HG03108 (cell line): Measurements from ENCODE around the gene EPC1.
"Not testable (repeated sequence)": the region's sequence is repeated elsewhere in the genome, so short reads cannot be mapped to it uniquely, and the experiment has no call there.

Source experiments
- ATAC-seq: cut with Tn5 transposase; IDR thresholded peaks from one replicate; pipeline ENCODE4 v1.9.1; 2021; ENCODE audit warnings: moderate library complexity; ENCODE audit not compliant: unreplicated experiment

Gene EPC1

DNA sequence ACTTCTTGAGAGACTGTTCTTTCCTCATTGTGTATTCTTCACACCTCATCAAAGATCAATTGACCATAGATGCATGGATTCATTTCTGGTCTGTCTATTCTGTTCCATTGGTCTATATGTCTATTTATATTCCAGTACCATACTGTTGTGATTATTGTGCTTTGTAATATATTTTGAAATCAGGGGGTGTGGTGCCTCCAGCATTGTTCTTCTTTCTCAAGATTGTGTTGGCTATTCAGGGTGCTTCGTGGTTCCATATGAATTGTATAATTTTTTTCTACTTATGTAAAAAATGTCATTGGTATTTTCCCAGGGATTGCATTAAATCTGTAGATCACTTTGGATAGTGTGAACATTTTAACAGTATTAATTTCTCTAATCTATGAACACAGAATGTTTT is 106.5 kb downstream of the EPC1 start:
- ATAC-seq = no peak

DNA sequence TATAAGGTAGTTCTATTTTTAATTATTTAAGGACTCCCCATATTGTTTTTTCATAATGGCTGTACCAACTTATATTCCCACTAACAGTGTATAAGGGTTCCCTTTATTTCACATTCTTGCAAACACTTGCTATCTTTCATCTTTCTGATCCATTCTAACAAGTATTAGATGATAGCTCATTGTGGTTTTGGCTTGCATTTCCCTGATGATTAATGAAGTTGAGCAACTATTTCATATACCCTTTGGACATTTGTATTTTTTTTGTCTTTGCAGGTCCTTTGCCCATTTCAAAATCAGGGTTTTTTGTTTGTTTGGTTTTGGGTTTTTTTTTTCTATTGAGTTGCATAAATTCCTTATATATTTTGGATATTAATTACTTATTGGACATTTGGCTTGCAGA is 107.2 kb downstream of the EPC1 start:
- no peak for ATAC-seq

DNA sequence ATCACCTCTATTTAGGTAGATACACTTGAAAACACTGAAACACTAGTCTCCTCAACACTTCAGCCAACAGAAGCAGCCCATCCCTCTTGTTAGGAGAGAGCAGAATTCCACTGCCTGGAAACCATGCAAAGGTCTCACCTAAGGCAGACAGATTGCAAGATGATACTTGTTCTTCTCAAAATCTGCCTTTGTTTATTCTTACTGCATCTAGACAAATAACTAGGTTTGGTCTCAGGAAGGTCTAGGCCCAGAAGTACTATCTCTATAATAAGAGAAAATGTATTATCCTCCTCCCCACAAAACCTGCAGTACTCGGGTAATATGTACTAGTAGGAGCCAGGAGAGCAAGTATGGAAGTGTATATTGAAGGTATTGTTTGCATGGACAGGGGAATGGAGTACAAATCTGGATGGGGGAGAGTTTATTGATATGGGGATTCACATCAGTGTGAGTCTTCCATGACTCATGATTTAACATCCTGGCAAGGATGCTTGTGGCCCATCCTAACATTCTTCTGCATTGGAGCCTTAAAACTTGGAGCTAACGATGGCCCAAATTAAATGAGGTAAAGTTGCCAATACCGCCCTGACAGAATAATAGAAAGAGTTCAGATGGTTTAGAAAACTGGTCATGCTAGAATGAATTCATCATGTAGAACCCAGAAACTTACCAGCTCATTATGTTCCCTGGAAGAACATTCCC is 109.2 kb downstream of the EPC1 start:
- no peak for ATAC-seq

DNA sequence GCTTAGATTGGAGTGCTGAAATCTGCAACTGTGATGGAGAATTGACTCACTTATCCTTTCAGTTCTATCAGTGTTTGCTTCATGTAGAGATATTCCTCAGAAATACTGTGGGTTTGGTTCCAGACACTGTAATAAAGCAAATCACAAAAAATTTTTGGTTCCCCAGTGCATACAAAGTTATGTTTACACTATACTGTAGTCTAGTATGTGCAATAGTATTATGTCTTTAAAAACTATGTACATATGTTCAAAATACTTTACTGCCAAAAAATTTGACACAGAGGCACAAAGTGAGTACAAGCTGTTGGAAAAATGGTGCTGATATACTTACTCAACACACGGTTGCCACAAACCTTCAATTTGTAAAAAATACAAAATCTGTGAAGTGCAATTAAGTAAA is 112.5 kb downstream of the EPC1 start:
- no peak for ATAC-seq

DNA sequence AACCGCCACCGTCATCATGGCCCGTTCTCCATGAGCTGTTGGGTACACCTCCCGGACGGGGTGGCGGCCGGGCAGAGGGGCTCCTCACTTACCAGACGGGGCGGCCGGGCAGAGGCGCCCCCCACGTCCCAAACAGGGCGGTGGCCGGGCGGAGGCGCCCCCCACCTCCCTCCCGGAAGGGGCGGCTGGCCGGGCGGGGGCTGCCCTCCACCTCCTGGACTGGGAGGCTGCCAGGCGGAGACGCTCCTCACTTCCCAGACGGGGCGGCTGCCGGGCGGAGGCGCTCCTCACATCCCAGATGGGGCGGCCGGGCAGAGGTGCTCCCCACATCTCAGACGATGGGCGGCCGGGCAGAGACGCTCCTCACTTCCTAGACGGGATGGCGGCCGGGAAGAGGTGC is 113.6 kb downstream of the EPC1 start:
- not testable (repeated sequence) for ATAC-seq

DNA sequence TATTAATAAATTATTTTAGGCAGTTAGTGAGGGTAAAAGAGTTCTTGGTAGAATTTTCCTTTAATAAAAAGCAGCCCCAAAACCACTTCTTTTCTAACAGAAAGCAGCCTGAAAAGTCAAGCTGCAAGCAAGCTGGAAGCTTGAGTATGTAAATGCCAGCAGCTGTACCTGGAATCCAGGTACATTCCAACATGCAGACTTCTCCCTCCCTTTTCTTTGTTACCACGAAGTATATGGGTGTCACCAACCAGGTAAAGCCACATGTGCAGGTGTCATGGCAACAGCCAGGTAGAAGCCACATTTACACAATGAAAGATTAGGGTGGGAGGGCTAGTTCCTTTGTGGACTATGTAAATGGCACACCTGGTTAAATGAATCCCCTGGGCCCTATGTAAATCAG is 114.6 kb downstream of the EPC1 start:
- no peak for ATAC-seq

DNA sequence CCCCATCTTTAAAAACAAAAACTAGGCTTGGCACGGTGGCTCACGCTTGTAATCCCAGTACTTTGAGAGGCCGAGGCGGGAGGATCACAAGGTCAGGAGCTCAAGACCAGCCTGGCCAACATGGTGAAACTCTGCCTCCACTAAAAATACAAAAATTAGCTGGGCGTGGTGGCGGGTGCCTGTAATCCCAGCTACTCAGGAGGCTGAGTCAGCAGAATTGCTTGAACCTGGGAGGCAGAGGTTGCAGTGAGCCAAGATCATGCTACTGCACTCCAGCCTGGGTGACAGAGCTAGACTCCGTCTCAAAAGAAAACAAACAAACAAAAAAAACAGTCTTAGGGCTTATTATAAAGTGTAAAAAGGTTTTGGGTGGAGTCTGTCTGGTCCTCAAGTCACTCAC is 117.2 kb downstream of the EPC1 start:
- not testable (repeated sequence) for ATAC-seq

DNA sequence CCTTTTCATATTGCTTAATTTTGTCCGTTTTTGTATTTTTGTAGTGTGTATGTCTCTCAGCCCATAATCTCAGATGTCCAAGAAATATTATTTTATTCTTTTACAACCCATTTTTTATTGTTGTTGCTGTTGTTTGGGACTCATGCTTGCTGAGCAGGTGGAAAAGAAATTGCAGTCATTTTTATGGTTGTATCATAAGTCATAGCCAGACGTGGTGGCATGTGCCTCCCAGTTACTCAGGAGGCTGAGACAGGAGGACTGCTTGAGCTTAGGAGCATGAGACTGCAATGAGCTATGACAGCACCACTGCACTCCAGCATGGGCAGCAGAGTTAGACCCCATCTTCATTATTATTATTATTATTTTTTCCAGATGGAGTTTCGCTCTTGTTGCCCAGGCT is 117.8 kb downstream of the EPC1 start:
- ATAC-seq = no peak

DNA sequence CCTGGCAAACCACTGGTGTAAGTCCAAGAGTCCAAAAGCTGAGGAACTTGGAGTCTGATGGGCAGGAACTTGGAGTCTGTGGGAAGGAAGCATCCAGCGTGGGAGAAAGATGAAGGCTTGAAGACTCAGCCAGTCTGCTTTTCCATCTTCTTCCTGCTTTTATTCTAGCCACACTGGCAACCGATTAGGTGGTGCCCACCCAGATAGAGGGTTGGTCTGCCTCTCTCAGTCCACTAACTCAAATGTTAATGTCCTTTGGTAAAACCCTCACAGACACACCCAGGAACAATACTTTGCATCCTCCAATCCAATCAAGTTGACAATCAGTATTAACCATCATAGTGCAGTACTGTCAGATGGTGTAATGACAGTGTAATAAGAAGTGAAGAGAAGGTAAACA is 119.2 kb downstream of the EPC1 start:
- no peak for ATAC-seq

DNA sequence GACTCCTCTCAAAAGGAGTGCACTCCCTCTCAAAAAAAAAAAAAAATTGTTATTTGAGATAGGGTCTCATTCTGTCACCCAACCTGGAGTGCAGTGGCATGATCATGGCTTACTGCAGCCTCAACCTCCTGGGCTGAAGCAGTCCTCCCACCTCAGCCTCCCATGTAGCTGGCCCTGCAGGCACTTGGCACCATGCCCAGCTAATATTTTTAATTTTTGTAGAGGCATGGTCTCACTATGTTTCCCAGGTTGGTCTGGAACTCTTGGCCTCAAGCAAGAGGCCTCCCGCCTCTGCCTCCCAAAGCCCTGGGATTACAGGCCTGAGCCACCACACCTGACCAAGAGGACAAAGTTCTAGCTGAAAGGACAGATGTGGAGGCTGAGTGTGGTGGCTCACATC is 120.3 kb downstream of the EPC1 start:
- ATAC-seq = no peak

DNA sequence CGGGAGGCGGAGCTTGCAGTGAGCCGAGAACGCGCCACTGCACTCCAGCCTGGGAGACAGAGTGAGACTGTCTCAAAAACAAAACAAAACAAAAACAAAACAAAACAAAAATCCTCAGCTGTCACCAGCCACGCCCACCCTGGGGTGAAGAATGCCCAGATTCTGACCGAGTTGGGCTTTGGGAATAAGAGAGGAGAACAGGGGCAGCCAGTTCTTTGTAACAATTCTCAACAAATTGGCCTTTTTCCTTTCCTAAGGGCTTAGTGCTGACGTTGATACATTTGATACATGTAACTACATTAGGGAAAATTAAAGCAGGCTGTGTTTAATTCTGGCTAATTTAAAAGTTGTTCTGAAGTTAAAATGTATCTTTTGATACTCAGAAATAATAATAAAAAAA is 121.0 kb downstream of the EPC1 start:
- no peak for ATAC-seq

DNA sequence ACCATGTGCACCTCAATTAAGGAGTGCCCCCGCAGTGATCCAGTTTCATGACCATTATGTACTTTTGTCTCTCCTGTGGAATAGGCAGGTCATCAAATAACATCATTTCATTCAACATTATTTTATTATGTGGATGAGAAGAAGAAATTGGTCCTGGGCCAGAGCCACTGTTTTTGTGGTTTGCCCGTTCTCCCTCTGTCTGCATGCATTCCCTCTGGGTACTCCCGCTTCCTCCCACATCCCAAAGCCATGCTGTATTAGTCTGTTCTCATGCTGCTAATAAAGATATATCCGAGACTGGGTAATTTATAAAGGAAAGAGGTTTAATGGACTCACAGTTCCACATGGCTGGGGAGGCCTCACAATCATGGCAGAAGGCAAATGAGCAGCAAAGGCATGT is 124.6 kb downstream of the EPC1 start:
- not testable (repeated sequence) for ATAC-seq

DNA sequence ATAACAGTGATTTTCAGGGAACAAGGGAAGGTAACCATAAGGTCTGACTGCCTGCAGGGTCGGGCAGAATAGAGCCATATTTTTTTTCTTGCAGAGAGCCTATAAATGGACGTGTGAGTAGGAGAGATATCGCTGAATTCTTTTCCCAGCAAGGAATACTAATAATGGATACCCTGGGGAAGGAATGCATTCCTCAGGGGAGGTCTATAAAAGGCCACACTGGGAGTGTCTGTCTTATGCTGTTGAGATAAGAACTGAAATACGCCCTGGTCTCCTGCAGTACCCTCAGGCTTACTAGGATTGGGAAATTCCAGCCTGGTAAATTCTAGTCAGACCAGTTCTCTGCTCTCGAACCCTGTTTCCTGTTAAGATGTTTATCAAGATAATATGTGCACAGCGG is 127.8 kb downstream of the EPC1 start:
- not testable (repeated sequence) for ATAC-seq

DNA sequence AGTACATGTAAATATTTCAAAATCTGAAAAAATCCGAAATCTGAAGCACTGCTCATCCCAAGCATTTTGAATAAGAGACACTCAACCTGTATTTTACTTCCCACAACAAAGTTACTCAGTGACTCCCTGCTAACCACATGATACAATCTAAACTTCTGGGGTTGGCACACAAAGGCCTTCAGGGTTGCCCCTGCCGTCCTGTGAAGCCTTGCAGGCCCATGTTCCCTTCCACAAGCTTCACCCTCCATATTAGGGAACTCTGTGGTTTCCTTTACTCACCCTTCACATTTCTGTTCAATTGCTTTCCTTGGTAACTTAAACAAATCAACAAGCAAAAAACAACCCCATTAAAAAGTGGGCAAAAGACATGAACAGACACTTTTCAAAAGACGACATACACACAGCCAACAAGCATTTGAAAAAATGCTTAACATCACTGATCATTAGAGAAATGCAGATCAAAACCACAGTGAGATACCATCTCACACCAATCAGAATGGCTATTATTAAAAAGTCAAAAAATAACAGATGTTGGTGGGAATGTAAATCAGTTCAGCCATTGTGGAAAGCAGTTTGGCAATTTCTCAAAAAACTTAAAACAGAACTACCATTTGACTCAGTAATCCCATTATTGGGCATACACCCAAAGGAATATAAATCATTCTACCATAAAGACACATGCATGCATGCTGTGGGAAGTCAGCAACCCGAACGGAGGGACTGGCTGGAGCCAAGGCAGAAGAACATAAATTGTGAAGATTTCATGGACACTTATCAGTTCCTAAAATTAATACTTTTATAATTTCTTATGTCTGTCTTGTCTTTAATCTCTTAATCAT is 128.5 kb downstream of the EPC1 start:
- not testable (repeated sequence) for ATAC-seq
